KMS-11 (cell line): ENCODE data around the gene APOBEC3B.
A peak's percentile ranks its signal among the peaks of the same experiment; 100 is the strongest.
"Not testable (repeated sequence)": the region's sequence is repeated elsewhere in the genome, so short reads cannot be mapped to it uniquely, and the experiment has no call there.

ENCODE experiments used
- H2AFZ ChIP-seq: fragments of 200-600 bp; sonication (generic); 2 replicates; pipeline ENCODE4 v1.6.1; 2016; ENCODE audit warnings: antibody characterized with exemption, mixed run types, low read depth
- H3K27ac ChIP-seq: fragments of 200-600 bp; sonication (generic); 2 replicates; pipeline ENCODE4 v1.6.1; 2016; ENCODE audit warnings: mild to moderate bottlenecking, mixed run types
- H3K27me3 ChIP-seq: fragments of 200-600 bp; sonication (generic); 2 replicates; pipeline ENCODE4 v1.6.1; 2017; ENCODE audit warnings: mild to moderate bottlenecking, low read depth, mixed run types, moderate library complexity; ENCODE audit not compliant: insufficient read depth
- H3K36me3 ChIP-seq: fragments of 200-600 bp; sonication (generic); 2 replicates; pipeline ENCODE4 v1.6.1; 2017; ENCODE audit warnings: mild to moderate bottlenecking, mixed run types; ENCODE audit not compliant: insufficient read depth
- H3K4me1 ChIP-seq: fragments of 200-600 bp; sonication (generic); 2 replicates; pipeline ENCODE4 v1.6.1; 2016; ENCODE audit warnings: mild to moderate bottlenecking, low read depth, mixed run types; ENCODE audit not compliant: poor library complexity, severe bottlenecking
- H3K4me2 ChIP-seq: fragments of 200-600 bp; sonication (generic); 2 replicates; pipeline ENCODE4 v1.7.0; 2016; ENCODE audit warnings: mild to moderate bottlenecking, mixed run types
- H3K4me3 ChIP-seq: fragments of 200-600 bp; sonication (generic); IDR thresholded peaks from 2 replicates; pipeline ENCODE4 v1.6.1; 2017; ENCODE audit warnings: low read depth, low read length, mixed read lengths; ENCODE audit not compliant: insufficient read depth
- H3K79me2 ChIP-seq: fragments of 200-600 bp; sonication (generic); 2 replicates; pipeline ENCODE4 v1.6.1; 2016; ENCODE audit warnings: low read depth, mixed run types; ENCODE audit not compliant: insufficient read depth
- H3K9ac ChIP-seq: fragments of 200-600 bp; sonication (generic); 2 replicates; pipeline ENCODE4 v1.6.1; 2016; ENCODE audit warnings: mild to moderate bottlenecking, mixed run types
- H4K20me1 ChIP-seq: fragments of 200-600 bp; sonication (generic); 2 replicates; pipeline ENCODE4 v1.6.1; 2016; ENCODE audit warnings: mild to moderate bottlenecking, mixed run types; ENCODE audit not compliant: insufficient read depth
- TF ChIP-seq, protein P1 (sequence below): fragments of 200-600 bp; sonication (generic); conservative IDR thresholded peaks from 2 replicates; pipeline ENCODE4 v1.6.1; 2017; ENCODE audit warnings: low read depth, mild to moderate bottlenecking, antibody characterized with exemption, low read length, moderate library complexity, mixed read lengths

Gene APOBEC3B

DNA sequence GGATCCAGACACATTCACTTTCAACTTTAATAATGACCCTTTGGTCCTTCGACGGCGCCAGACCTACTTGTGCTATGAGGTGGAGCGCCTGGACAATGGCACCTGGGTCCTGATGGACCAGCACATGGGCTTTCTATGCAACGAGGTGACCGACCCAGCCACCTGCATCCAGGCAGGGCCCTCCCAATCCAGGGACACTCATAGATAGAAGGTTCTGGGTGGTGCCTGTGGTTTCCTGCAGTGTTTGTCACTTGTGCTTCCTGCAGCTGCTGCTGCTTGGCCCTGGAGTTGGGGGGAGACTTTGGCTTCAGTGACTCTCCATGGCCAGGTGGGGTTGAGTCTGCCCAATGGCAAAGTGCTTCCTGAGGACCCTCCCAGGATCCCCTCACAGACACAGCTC is 7.3 kb downstream of the APOBEC3B start:
- TF ChIP-seq, protein P1, sequence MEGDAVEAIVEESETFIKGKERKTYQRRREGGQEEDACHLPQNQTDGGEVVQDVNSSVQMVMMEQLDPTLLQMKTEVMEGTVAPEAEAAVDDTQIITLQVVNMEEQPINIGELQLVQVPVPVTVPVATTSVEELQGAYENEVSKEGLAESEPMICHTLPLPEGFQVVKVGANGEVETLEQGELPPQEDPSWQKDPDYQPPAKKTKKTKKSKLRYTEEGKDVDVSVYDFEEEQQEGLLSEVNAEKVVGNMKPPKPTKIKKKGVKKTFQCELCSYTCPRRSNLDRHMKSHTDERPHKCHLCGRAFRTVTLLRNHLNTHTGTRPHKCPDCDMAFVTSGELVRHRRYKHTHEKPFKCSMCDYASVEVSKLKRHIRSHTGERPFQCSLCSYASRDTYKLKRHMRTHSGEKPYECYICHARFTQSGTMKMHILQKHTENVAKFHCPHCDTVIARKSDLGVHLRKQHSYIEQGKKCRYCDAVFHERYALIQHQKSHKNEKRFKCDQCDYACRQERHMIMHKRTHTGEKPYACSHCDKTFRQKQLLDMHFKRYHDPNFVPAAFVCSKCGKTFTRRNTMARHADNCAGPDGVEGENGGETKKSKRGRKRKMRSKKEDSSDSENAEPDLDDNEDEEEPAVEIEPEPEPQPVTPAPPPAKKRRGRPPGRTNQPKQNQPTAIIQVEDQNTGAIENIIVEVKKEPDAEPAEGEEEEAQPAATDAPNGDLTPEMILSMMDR, result no peak
- Histone ChIP-seq H3K79me2 (no peaks in the 10 kb centered on the region), H3K4me2 (no peak overlapping the region), H3K4me1 (peaks cover 4% of the 10 kb centered on the region), H3K9ac (no peak overlapping the region), H3K27me3 (no peaks in the 10 kb centered on the region), H2AFZ (no peak overlapping the region), H3K27ac (no peak overlapping the region), H3K36me3 (no peaks in the 10 kb centered on the region), H3K4me3 (no peak overlapping the region), H4K20me1 (no peaks in the 10 kb centered on the region)

DNA sequence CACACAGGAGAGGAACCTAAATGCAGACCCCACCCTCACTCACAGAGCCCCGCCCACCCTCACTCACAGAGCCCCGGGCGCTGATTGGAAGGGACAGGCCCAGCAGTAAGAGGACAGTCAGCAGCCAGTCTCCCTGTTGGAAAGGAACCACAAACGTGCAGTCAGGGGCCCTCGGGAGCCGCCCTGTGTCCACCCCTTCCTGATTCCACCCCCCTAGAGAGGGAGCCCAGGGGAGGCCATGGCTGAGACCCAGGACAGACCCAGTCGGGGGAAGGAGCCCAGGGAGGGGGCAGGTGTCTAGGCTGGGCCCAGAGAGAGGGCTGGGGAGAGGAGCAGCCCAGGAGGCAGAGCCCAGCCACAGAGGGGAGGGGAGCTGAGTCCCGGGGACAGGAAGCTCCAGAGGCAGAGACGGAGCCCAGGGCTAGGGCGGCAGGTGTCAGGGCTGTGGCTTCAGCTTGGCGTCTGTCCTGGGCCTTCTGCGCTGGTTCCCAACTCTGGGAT is 10.8 kb downstream of the APOBEC3B start:
- not testable (repeated sequence) for H3K4me1 ChIP-seq, H3K4me2 ChIP-seq, H3K36me3 ChIP-seq, H3K27ac ChIP-seq, H3K9ac ChIP-seq, H3K27me3 ChIP-seq, H2AFZ ChIP-seq, H3K79me2 ChIP-seq, H3K4me3 ChIP-seq, H4K20me1 ChIP-seq

DNA sequence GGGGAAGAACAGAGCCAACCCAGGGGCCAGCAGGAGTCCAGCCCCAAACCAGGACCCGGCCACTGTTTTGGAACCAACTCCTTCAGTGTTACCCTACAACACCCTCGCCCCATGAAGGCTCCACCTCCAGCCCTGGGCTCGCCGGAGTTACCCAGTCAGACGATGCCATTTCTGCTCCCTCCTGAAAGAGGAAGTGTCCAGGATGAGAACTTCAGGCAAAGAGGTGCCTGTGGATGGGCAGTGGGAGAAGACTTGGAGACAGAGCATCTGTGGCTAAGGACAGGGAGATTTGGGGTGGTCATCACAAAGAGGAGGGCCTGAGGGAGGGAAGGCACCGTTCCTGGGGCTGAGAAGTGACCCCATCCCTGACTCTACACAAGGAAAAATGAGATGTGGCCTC is 14.0 kb downstream of the APOBEC3B start:
- H3K4me3 ChIP-seq, result no peak overlapping the region
- TF ChIP-seq, protein P1, result no peak

DNA sequence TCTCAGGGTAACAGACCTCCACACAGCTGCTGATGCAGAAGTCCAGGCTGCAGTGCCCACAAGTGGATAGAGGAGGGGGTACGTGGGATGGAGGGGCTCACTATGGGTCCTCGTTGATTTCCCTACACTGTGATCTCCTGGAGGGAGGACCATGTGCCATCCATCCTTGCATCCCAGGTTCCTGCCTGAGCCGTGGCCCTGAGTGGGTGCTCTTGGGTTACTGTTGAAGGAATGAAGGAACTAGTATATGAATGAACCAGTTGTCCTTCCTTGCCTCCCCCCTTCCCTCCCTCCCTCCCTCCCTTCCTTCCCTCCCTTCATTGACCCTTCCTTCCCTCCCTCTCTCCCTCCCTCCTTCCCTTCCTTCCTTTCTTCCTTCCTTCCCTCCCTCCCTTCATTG is 15.4 kb downstream of the APOBEC3B start:
- TF ChIP-seq, protein P1, result no peak
- Histone ChIP-seq H4K20me1 (no peaks in the 10 kb centered on the region), H3K27me3 (peaks cover 17% of the 10 kb centered on the region; the same call in 1 of the 2 replicates), H3K79me2 (no peaks in the 10 kb centered on the region), H3K36me3 (no peaks in the 10 kb centered on the region), H2AFZ (no peak overlapping the region), H3K4me3 (no peak overlapping the region), H3K4me1 (peaks cover 6% of the 10 kb centered on the region), H3K4me2 (no peak overlapping the region), H3K27ac (no peak overlapping the region), H3K9ac (no peak overlapping the region)

More for the DNA sequence above, 14.0 kb downstream of the APOBEC3B start:
- Histone ChIP-seq H3K79me2 (no peaks in the 10 kb centered on the region), H3K9ac (no peak overlapping the region), H4K20me1 (no peaks in the 10 kb centered on the region), H3K36me3 (no peaks in the 10 kb centered on the region), H3K27ac (no peak overlapping the region), H2AFZ (no peak overlapping the region), H3K4me1 (no peaks in the 10 kb centered on the region), H3K4me2 (no peak overlapping the region), H3K27me3 (peaks cover 17% of the 10 kb centered on the region; the same call in 1 of the 2 replicates)

DNA sequence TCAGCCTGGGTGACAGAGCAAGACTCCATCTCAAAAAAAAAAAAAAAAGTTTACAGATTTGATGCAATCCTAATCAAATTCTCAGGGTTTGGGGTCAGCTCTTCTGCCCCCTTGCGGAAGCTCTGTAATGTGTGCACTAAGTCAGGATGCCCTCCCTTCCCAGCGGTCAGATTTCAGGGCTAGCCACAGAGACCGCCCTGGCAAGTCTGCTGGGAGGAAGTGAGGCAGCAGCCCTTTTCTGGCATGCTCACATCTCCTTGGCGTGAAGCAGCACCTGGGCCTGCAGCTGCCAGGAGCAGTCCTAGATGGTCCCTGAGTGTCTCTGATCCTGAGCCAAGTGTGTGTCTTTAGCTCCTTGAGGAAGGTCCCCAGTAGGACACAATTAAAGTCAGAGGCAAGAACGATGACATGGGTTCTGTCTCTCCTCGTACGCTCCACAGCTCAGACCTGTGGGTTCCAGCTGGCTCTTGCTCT is 21.1 kb downstream of the APOBEC3B start:
- Histone ChIP-seq H4K20me1 (no peaks in the 10 kb centered on the region), H3K4me2 (peak overlapping the region; percentile 45; the same call in 1 of the 2 replicates), H2AFZ (peak overlapping the region; percentile 60; the same call in 1 of the 2 replicates), H3K27ac (no peak overlapping the region), H3K36me3 (no peaks in the 10 kb centered on the region), H3K9ac (no peak overlapping the region), H3K79me2 (no peaks in the 10 kb centered on the region), H3K4me3 (no peak overlapping the region), H3K4me1 (peaks cover 19% of the 10 kb centered on the region), H3K27me3 (peaks cover 9% of the 10 kb centered on the region; the same call in 1 of the 2 replicates)
- TF ChIP-seq, protein P1, result peak; percentile 81
